Keratinocyte (primary cell): ENCODE results near the gene NDRG3. TPM values are rescaled to one million over a fixed set of nuclear protein-coding genes. Genes with fewer than 3 reads are reported as not detected.

Experiments
- DNase-seq: peaks from one replicate; pipeline ENCODE4 v3.0.0-alpha.2; 2011; ENCODE audit warnings: low read depth, missing footprints, low spot score
- FAIRE-seq: peaks from 2 replicates; lab custom pipeline; 2011; peaks lifted over from hg19 to GRCh38; lab: Jason Lieb, UNC
- H2AFZ ChIP-seq: 2 replicates; pipeline ENCODE4 v1.6.0; 2012; ENCODE audit warnings: low read length, control low read depth, inconsistent platforms; ENCODE audit not compliant: control insufficient read depth
- H3K27ac ChIP-seq: 2 replicates; pipeline ENCODE4 v1.5.1; 2011; ENCODE audit warnings: low read length; ENCODE audit not compliant: control insufficient read depth, insufficient read depth
- H3K27me3 ChIP-seq: 3 replicates; pipeline ENCODE4 v1.6.0; 2011; ENCODE audit warnings: low read length; ENCODE audit not compliant: control insufficient read depth, insufficient read depth; ENCODE audit errors: extremely low read depth
- H3K36me3 ChIP-seq, 2 experiments: 2 replicates in 1 of 2; 3 replicates in 1 of 2; pipeline ENCODE4 v1.5.1; 2011; ENCODE audit warnings: low read length in 2 of 2, mild to moderate bottlenecking in 1 of 2; ENCODE audit not compliant: control insufficient read depth in 2 of 2, insufficient read depth in 2 of 2; ENCODE audit errors: extremely low read depth in 1 of 2
- H3K4me1 ChIP-seq: 3 replicates; pipeline ENCODE4 v1.5.1; 2011; ENCODE audit warnings: low read length; ENCODE audit not compliant: control insufficient read depth, insufficient read depth; ENCODE audit errors: extremely low read depth
- H3K4me2 ChIP-seq: 3 replicates; pipeline ENCODE4 v1.6.0; 2011; ENCODE audit warnings: low read depth, low read length; ENCODE audit not compliant: control insufficient read depth, insufficient read depth; ENCODE audit errors: extremely low read depth
- H3K4me3 ChIP-seq, 3 experiments: fragments of 200-600 bp in 1 of 3; sonication (generic) in 1 of 3; 2 replicates in 2 of 3; 3 replicates in 1 of 3; pipeline ENCODE4 v1.5.1; 2011 to 2016; ENCODE audit warnings: low read length in 3 of 3, mild to moderate bottlenecking in 3 of 3, control low read depth in 2 of 3, inconsistent platforms in 1 of 3, low read depth in 1 of 3, mixed read lengths in 1 of 3, mixed run types in 1 of 3, moderate library complexity in 1 of 3; ENCODE audit not compliant: control insufficient read depth in 2 of 3, insufficient read depth in 2 of 3; ENCODE audit errors: extremely low read depth in 1 of 3
- H3K79me2 ChIP-seq: 2 replicates; pipeline ENCODE4 v1.6.0; 2012; ENCODE audit warnings: low read length; ENCODE audit not compliant: control insufficient read depth, insufficient read depth
- H3K9ac ChIP-seq: 3 replicates; pipeline ENCODE4 v1.6.0; 2011; ENCODE audit warnings: low read length; ENCODE audit not compliant: control insufficient read depth, insufficient read depth; ENCODE audit errors: extremely low read depth
- H3K9me1 ChIP-seq: 3 replicates; pipeline ENCODE4 v1.6.0; 2011; ENCODE audit warnings: low read length; ENCODE audit not compliant: control insufficient read depth, insufficient read depth; ENCODE audit errors: extremely low read depth
- H3K9me3 ChIP-seq: 2 replicates; pipeline ENCODE4 v1.5.1; 2012; ENCODE audit warnings: low read depth, low read length; ENCODE audit not compliant: control insufficient read depth
- H4K20me1 ChIP-seq: 3 replicates; pipeline ENCODE4 v1.6.0; 2011; ENCODE audit warnings: low read length; ENCODE audit not compliant: control insufficient read depth, insufficient read depth; ENCODE audit errors: extremely low read depth
- CTCF ChIP-seq, 3 experiments: IDR thresholded peaks in 1 of 3; conservative IDR thresholded peaks in 1 of 3; optimal IDR thresholded peaks in 1 of 3; 2 replicates in 2 of 3; 3 replicates in 1 of 3; pipeline versions ENCODE3 to v1.5.1; 2011; ENCODE audit warnings: low read length in 3 of 3, mild to moderate bottlenecking in 3 of 3, moderate library complexity in 2 of 3, control low read depth in 1 of 3, inconsistent platforms in 1 of 3; ENCODE audit not compliant: insufficient read depth in 2 of 3; ENCODE audit errors: extremely low read depth in 1 of 3
- EZH2 ChIP-seq: IDR thresholded peaks from one replicate; pipeline ENCODE4 v1.6.1; 2012; ENCODE audit warnings: inconsistent platforms, mild to moderate bottlenecking, low read length, moderate library complexity
- dilution Hi-C: fragments of 300-500 bp; cut with MboI; formaldehyde crosslinking; loops from one replicate; pipeline ENCODE4 v1.7.0; 2020; ENCODE audit warnings: low sequenced_read_pairs; ENCODE audit not compliant: extremely low pct_ligation_motif_present
- polyA plus RNA-seq, 5 experiments: library from polyadenylated mRNA; depleted of rRNA in 3 of 5; stranded (reverse) in 3 of 5; stranded (forward) in 1 of 5; unstranded in 1 of 5; fragments of >200 nt; gene quantifications; 1 replicate in 1 of 5; 2 replicates in 3 of 5; 3 replicates in 1 of 5; pipeline versions ENCODE4 v1.2.1 to v1.2.3, GENCODE V29; 2011 to 2012; ENCODE audit warnings: missing spikeins in 2 of 5, low read depth in 1 of 5, low replicate concordance in 1 of 5

The NDRG3 gene
- polyA plus RNA-seq, 1 donor (not counting 4 experiments of a cell fraction or from before 2014, with no cell fraction given), result 44.1 TPM

- TF ChIP-seq EZH2 (no peak), CTCF (optimal IDR thresholded peaks at IDR 0.05 in 1 of 3, IDR thresholded peaks at IDR 0.05 in 1 of 3, conservative IDR thresholded peaks at IDR 0.05 in 1 of 3; ENCODE audit: extremely low read depth in 1 of 3, insufficient read depth in 2 of 3, low read length in 3 of 3) (no peak)
- H3K27ac ChIP-seq, result no peak overlapping the region
- no peak overlapping the region for H3K9ac ChIP-seq
- H3K4me1 ChIP-seq, result no peaks in the 10 kb centered on the region
- H3K4me3 ChIP-seq, result no peak overlapping the region
- H3K36me3 ChIP-seq, result no peaks in the 10 kb centered on the region
- no peaks in the 10 kb centered on the region for H3K9me3 ChIP-seq
- H3K27me3 ChIP-seq, result no peaks in the 10 kb centered on the region
- no peak for FAIRE-seq
- H3K79me2 ChIP-seq, result no peaks in the 10 kb centered on the region
- H3K4me2 ChIP-seq, result no peak overlapping the region
- H2AFZ ChIP-seq, result no peak overlapping the region
- dilution Hi-C loops, result no loop called here
- no peak for DNase-seq
- H3K9me1 ChIP-seq, result no peaks in the 10 kb centered on the region
- no peaks in the 10 kb centered on the region for H4K20me1 ChIP-seq
These were observed 111.5 kb downstream of the NDRG3 start for GRCh38 chr20:36634342-36634741.

GRCh38 chr20:36633285-36633772 is 112.6 kb downstream of the NDRG3 start:
- dilution Hi-C loops, result no loop called here
- Histone ChIP-seq H3K9me1 (no peaks in the 10 kb centered on the region), H3K9ac (no peak overlapping the region), H3K4me2 (no peak overlapping the region), H4K20me1 (no peaks in the 10 kb centered on the region), H3K27me3 (no peaks in the 10 kb centered on the region), H3K79me2 (no peaks in the 10 kb centered on the region), H3K27ac (no peak overlapping the region), H3K9me3 (no peaks in the 10 kb centered on the region), H3K36me3 (no peaks in the 10 kb centered on the region), H2AFZ (no peak overlapping the region), H3K4me1 (no peaks in the 10 kb centered on the region), H3K4me3 (no peak overlapping the region)
- TF ChIP-seq CTCF (optimal IDR thresholded peaks at IDR 0.05 in 1 of 3, IDR thresholded peaks at IDR 0.05 in 1 of 3, conservative IDR thresholded peaks at IDR 0.05 in 1 of 3; ENCODE audit: extremely low read depth in 1 of 3, insufficient read depth in 2 of 3, low read length in 3 of 3) (no peak), EZH2 (no peak)
- DNase-seq (no peak), FAIRE-seq (no peak)
